Measurements from ENCODE around the gene PRPS2. TPM values are rescaled to one million over a fixed set of nuclear protein-coding genes. Genes with fewer than 3 reads are reported as not detected.
A peak's percentile ranks its signal among the peaks of the same experiment; 100 is the strongest.

PRPS2 gene
- polyA plus RNA-seq, 1 of the 3 experiments (the other 2 are of a cell fraction), result 11.1 TPM

DNA sequence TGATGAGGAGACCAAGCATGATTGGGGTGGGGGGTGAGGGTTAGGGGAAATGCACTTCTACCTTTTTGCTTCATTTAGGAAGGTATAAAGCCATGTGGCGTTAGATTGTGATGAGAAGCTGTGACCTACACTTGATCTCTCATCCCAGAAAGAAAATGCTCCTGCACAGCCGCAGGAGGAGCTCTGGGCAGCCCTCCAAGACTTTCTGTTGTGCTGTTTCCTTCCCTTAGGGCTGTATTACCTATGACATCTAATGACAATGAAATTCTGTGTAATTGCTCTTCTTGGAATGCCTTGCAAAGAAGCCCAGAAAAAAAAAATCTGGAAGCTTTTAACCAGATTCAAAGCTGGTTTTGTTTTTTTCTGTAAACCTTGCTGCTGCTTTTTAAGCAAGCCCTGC lies 13.4 kb downstream of the PRPS2 start:
- peaks cover 0 to 5% of the 10 kb centered on the region in 2 experiments for H3K36me3 ChIP-seq (replicated peaks in 1 of 2; ENCODE audit: control insufficient read depth in 1 of 2, insufficient read depth in 2 of 2, low read length in 1 of 2)
- WGBS (ENCODE audit: low lambda C conversion rate), result 20% methylated on average over 2 of the region's 2 CpGs
- no peaks in the 10 kb centered on the region; a peak in 1 of 4 replicates for H3K4me1 ChIP-seq (ENCODE audit: control insufficient read depth in 1 of 2, insufficient read depth in 2 of 2, low read depth in 1 of 2, low read length in 1 of 2)
- no peaks in the 10 kb centered on the region for H3K9me2 ChIP-seq
- no peak overlapping the region for H3K4me3 ChIP-seq (ENCODE audit: low read depth in 2 of 2, low read length in 1 of 2)
- H4K20me1 ChIP-seq (ENCODE audit: insufficient read depth), result no peaks in the 10 kb centered on the region
- H3K9ac ChIP-seq, result no peak overlapping the region
- no peaks in the 10 kb centered on the region for H3F3A ChIP-seq (replicated peaks; ENCODE audit: insufficient read depth)
- POLR2A ChIA-PET, result no interaction called here
- H3K27me3 ChIP-seq (ENCODE audit: insufficient read depth), result peaks cover 8% of the 10 kb centered on the region; the same call in 1 of the 2 replicates
- no peaks in the 10 kb centered on the region for H3K9me3 ChIP-seq
- TF ChIP-seq NRF1 (IDR thresholded peaks at IDR 0.05; ENCODE audit: low read depth, low read length), result peak; percentile 19; the same call in 1 of the 2 replicates
- no peak for TF ChIP-seq RAD21 (IDR thresholded peaks at IDR 0.05; ENCODE audit: low read length)
- CTCF ChIA-PET, result interaction anchor here (1.0 kb wide), 1 partner anchor 9 kb away, joined by 3 read pairs; no protein-coding TSS in a partner anchor
- H3K4me2 ChIP-seq, result no peak overlapping the region
- H3K79me2 ChIP-seq (ENCODE audit: insufficient read depth), result no peaks in the 10 kb centered on the region
- DNase-seq, result no peak
- H2AFZ ChIP-seq (ENCODE audit: low read depth), result no peak overlapping the region
- peak overlapping the region in 1 of 2 experiments; percentile 30; a peak in 1 of 4 replicates for H3K27ac ChIP-seq (ENCODE audit: low read depth in 2 of 2, low read length in 1 of 2)

DNA sequence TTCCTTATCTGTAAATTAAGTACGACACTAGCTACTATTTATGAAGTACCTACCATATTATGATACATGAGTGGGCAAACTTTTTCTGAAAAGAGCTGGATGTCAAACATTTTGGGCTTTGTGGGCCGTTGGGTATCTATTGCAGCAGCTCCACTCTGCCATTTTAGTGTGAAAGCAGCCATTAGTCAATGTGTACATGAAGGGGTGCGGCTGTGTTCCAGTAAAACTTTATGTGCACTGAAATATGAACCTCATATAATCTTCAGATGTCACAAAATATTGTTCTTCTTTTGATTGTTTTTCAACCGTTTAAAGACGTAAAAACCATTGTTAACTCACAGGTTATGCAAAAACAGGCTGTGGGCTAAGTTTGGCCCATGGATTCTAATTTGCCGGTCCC lies 14.1 kb downstream of the PRPS2 start:
- Histone ChIP-seq H3K79me2 (ENCODE audit: insufficient read depth) (no peaks in the 10 kb centered on the region), H4K20me1 (ENCODE audit: insufficient read depth) (no peaks in the 10 kb centered on the region), H2AFZ (ENCODE audit: low read depth) (no peak overlapping the region), H3K4me2 (no peak overlapping the region), H3K4me3 (ENCODE audit: low read depth in 2 of 2, low read length in 1 of 2) (no peak overlapping the region), H3K4me1 (ENCODE audit: control insufficient read depth in 1 of 2, insufficient read depth in 2 of 2, low read depth in 1 of 2, low read length in 1 of 2) (no peaks in the 10 kb centered on the region; a peak in 1 of 4 replicates), H3K9me3 (no peaks in the 10 kb centered on the region), H3F3A (replicated peaks; ENCODE audit: insufficient read depth) (no peaks in the 10 kb centered on the region), H3K36me3 (replicated peaks in 1 of 2; ENCODE audit: control insufficient read depth in 1 of 2, insufficient read depth in 2 of 2, low read length in 1 of 2) (peaks cover 3 to 4% of the 10 kb centered on the region in 2 experiments), H3K27me3 (ENCODE audit: insufficient read depth) (peaks cover 8% of the 10 kb centered on the region; the same call in 1 of the 2 replicates), H3K9ac (no peak overlapping the region), H3K9me2 (no peaks in the 10 kb centered on the region), H3K27ac (ENCODE audit: low read depth in 2 of 2, low read length in 1 of 2) (peak overlapping the region in 1 of 2 experiments; percentile 30; a peak in 1 of 4 replicates)
- no peak for TF ChIP-seq EZH2phosphoT487 (IDR thresholded peaks at IDR 0.05; ENCODE audit: borderline replicate concordance, low read depth)
- TF ChIP-seq GATA2 (CRISPR knock-in tag; IDR thresholded peaks at IDR 0.05), result no peak
- TF ChIP-seq ELF1 (IDR thresholded peaks at IDR 0.05), result no peak
- TF ChIP-seq SIN3A (IDR thresholded peaks at IDR 0.05; ENCODE audit: borderline replicate concordance, low read depth, low read length), result no peak
- no peak for TF ChIP-seq PBX3 (IDR thresholded peaks at IDR 0.05)
- TF ChIP-seq TCF12 (IDR thresholded peaks at IDR 0.05), result no peak
- no peak for TF ChIP-seq NRF1 (IDR thresholded peaks at IDR 0.05; ENCODE audit: low read depth, low read length)
- no peak for TF ChIP-seq NFIC (IDR thresholded peaks at IDR 0.05; ENCODE audit: borderline replicate concordance)
- no peak for TF ChIP-seq TEAD4 (IDR thresholded peaks at IDR 0.05; ENCODE audit: borderline replicate concordance, insufficient read depth)
- TF ChIP-seq POLR2AphosphoS5 (IDR thresholded peaks at IDR 0.05; ENCODE audit: low read depth, low read length), result no peak
- TF ChIP-seq, protein P1, sequence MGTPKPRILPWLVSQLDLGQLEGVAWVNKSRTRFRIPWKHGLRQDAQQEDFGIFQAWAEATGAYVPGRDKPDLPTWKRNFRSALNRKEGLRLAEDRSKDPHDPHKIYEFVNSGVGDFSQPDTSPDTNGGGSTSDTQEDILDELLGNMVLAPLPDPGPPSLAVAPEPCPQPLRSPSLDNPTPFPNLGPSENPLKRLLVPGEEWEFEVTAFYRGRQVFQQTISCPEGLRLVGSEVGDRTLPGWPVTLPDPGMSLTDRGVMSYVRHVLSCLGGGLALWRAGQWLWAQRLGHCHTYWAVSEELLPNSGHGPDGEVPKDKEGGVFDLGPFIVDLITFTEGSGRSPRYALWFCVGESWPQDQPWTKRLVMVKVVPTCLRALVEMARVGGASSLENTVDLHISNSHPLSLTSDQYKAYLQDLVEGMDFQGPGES (IDR thresholded peaks at IDR 0.05; ENCODE audit: low read depth, low read length), result no peak
- TF ChIP-seq, protein P2, sequence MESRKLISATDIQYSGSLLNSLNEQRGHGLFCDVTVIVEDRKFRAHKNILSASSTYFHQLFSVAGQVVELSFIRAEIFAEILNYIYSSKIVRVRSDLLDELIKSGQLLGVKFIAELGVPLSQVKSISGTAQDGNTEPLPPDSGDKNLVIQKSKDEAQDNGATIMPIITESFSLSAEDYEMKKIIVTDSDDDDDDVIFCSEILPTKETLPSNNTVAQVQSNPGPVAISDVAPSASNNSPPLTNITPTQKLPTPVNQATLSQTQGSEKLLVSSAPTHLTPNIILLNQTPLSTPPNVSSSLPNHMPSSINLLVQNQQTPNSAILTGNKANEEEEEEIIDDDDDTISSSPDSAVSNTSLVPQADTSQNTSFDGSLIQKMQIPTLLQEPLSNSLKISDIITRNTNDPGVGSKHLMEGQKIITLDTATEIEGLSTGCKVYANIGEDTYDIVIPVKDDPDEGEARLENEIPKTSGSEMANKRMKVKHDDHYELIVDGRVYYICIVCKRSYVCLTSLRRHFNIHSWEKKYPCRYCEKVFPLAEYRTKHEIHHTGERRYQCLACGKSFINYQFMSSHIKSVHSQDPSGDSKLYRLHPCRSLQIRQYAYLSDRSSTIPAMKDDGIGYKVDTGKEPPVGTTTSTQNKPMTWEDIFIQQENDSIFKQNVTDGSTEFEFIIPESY (IDR thresholded peaks at IDR 0.05; ENCODE audit: borderline replicate concordance, low read depth), result no peak
- no peak for TF ChIP-seq RAD21 (IDR thresholded peaks at IDR 0.05; ENCODE audit: low read length)
- no peak for TF ChIP-seq RCOR1 (IDR thresholded peaks at IDR 0.05; ENCODE audit: low read length)
- TF ChIP-seq TAF1 (IDR thresholded peaks at IDR 0.05; ENCODE audit: borderline replicate concordance, low read depth, low read length), result no peak
- TF ChIP-seq FOXM1 (IDR thresholded peaks at IDR 0.05; ENCODE audit: low read depth), result no peak
- no peak for TF ChIP-seq MXI1 (IDR thresholded peaks at IDR 0.05; ENCODE audit: low read depth, low read length)
- TF ChIP-seq FOSL2 (IDR thresholded peaks at IDR 0.05; ENCODE audit: borderline replicate concordance, low read depth), result no peak
- TF ChIP-seq, protein P3, sequence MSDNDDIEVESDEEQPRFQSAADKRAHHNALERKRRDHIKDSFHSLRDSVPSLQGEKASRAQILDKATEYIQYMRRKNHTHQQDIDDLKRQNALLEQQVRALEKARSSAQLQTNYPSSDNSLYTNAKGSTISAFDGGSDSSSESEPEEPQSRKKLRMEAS (IDR thresholded peaks at IDR 0.05; ENCODE audit: low read depth), result no peak
- TF ChIP-seq YY1 (IDR thresholded peaks at IDR 0.05; ENCODE audit: low read depth), result no peak
- 59% methylated on average over 6 of the region's 6 CpGs for WGBS (ENCODE audit: low lambda C conversion rate)
- POLR2A ChIA-PET, result no interaction called here
- DNase-seq, result no peak
- CTCF ChIA-PET, result interaction anchor here (1.0 kb wide), 1 partner anchor 8 kb away, joined by 3 read pairs; no protein-coding TSS in a partner anchor
